Stomach (tissue), 9 donors: Measurements from ENCODE around the gene ANGPTL8. TPM values are rescaled to one million over a fixed set of nuclear protein-coding genes. Genes with fewer than 3 reads are reported as not detected.

ENCODE experiments used
- DNase-seq, 2 donors: peaks; one replicate each; pipeline versions ENCODE4 v3.0.0 to v3.0.0-alpha.2; 2013 to 2019
- H3K27ac ChIP-seq, 5 donors: fragments of 200-600 bp in 4 of 5; sonication (generic) in 4 of 5; one replicate each; pipeline ENCODE4 v1.5.1; 2013 to 2019; ENCODE audit warnings: mild to moderate bottlenecking in 1 of 5, moderate library complexity in 1 of 5
- H3K27me3 ChIP-seq, 3 donors: fragments of 200-600 bp; sonication (generic); one replicate each; pipeline ENCODE4 v1.5.1; 2017 to 2019; ENCODE audit warnings: mixed run types in 1 of 3
- H3K36me3 ChIP-seq, 4 donors: fragments of 200-600 bp; sonication (generic); 1 replicate in 3 of 4; 2 replicates in 1 of 4; pipeline ENCODE4 v1.5.1; 2016 to 2019
- H3K4me1 ChIP-seq, 4 donors: fragments of 200-600 bp; sonication (generic); one replicate each; pipeline ENCODE4 v1.5.1; 2016 to 2019
- H3K4me3 ChIP-seq, 4 donors: fragments of 200-600 bp; sonication (generic) in 3 of 4; one replicate each; pipeline ENCODE4 v1.5.1; 2016 to 2019; ENCODE audit warnings: mild to moderate bottlenecking in 1 of 4
- H3K9me3 ChIP-seq, 4 donors: fragments of 200-600 bp; sonication (generic); one replicate each; pipeline ENCODE4 v1.5.1; 2016 to 2019
- EP300 ChIP-seq: sonication (generic); formaldehyde crosslinking; IDR thresholded peaks from one replicate; pipeline ENCODE4 v1.6.1; 2017; ENCODE audit warnings: antibody characterized with exemption
- POLR2A ChIP-seq, 4 donors: fragments of 450-650 bp; IDR thresholded peaks; one replicate each; pipeline ENCODE4 v1.6.1; 2016; ENCODE audit warnings: antibody characterized with exemption in 4 of 4, control low read depth in 2 of 4, mild to moderate bottlenecking in 1 of 4, moderate library complexity in 1 of 4
- POLR2AphosphoS5 ChIP-seq, 3 donors: sonication (generic); formaldehyde crosslinking; IDR thresholded peaks; one replicate each; pipeline ENCODE4 v1.6.1; 2016; ENCODE audit warnings: antibody characterized with exemption in 3 of 3
- WGBS, 5 donors: extraction: QIAGEN DNeasy Blood & Tissue Kit in 3 of 5; methylation state at CpG; one replicate each; pipeline versions ENCODE4 v1.1.5 to v1.1.7; 2013 to 2018; 5-methylcytosine and 5-hydroxymethylcytosine counted together
- intact Hi-C: fragments of 100-400 bp; cut with DNase I; formaldehyde crosslinking; loops from one replicate; pipeline ENCODE4 v1.15.1; 2023; ENCODE audit warnings: low total_unique reads
- polyA plus RNA-seq, 3 donors: library from polyadenylated mRNA; stranded (reverse); fragments of 200-250 nt; gene quantifications; one replicate each; pipeline ENCODE4 v1.2.3, GENCODE V29; 2013
- total RNA-seq, 5 donors: library from RNA; depleted of rRNA; stranded (reverse); fragments of >200 nt; gene quantifications; one replicate each; pipeline versions ENCODE4 v1.1.0 to v1.2.3, GENCODE V29; 2014 to 2016
- TF ChIP-seq, protein P1 (sequence below), 7 experiments: fragments of 450-650 bp in 4 of 7; fragments of 200-600 bp in 3 of 7; sonication (generic) in 3 of 7; IDR thresholded peaks; one replicate each; pipeline ENCODE4 v1.5.1; 2016 to 2019; ENCODE audit warnings: antibody characterized with exemption in 7 of 7, control low read depth in 2 of 7, mild to moderate bottlenecking in 1 of 7
- donor health status: healthy with polysubstance abuse.
- donor health status: Bipolar disorder and iron deficiency.
- donor health status: healthy.

The ANGPTL8 gene
- total and polyA plus RNA-seq, 8 donors: 0.70 TPM; not detected in 7

DNA sequence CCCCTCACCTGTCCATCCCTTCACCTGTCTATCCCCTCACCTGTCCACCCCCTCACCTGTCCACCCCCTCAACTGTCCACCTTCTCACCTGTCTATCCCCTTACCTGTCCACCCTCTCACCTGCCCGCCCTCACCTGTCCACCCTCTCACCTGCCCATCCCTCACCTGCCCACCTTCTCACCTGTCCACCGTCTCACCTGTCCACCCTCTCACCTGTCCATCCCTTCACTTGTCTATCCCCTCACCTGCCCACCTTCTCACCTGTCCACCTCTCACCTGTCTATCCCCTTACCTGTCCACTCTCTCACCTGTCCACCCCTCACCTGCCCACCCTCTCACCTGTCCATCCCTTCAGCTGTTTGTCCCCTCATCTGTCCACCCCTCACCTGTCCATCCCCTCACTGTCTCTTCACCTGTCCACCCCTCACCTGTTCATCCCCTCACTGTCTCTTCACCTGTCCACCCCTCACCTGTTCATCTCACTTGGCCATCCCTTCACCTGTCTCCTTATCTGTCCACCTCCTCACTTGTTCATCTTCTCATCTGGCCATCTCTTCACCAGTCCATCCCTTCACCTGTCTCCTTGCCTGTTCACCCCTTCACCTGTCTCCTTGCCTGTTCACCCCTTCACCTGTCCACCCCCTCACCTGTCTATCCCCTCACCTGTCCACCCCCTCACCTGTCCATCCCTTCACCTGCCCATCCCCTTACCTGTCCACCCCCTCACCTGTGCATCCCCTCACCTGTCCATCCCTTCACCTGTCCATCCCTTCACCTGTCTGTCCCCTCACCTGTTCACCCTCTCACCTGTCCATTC is 29.4 kb upstream of the ANGPTL8 start:
- intact Hi-C loops: loop anchor here (10.0 kb wide), 1 partner anchor 175 kb away; no protein-coding TSS in a partner anchor
- Histone ChIP-seq H3K9me3 (no peaks in the 10 kb centered on the region), H3K4me1 (peaks cover 0 to 6% (median 2%) of the 10 kb centered on the region in 4 donors), H3K27ac (peak overlapping the region in 1 of 5 donors; percentile 62), H3K27me3 (no peaks in the 10 kb centered on the region), H3K4me3 (no peak overlapping the region), H3K36me3 (peaks cover 13 to 82% (median 78%) of the 10 kb centered on the region in 4 donors)
- no peak for DNase-seq
- TF ChIP-seq EP300 (no peak), POLR2A (IDR thresholded peaks at IDR 0.05) (no peak)
- WGBS, 5 donors: 67 to 86% (median 70%) methylated on average over 2 of the region's 2 CpGs

DNA sequence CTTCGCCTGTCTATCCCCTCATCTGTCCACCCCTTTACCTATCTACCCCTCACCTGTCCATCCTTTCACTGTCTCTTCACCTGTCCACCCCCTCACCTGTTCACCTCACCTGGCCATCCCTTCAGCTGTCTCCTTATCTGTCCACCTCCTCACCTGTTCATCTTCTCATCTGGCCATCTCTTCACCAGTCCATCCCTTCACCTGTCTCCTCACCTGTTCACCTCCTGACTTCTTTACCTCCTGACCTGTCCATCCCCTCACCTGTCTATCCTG is 28.8 kb upstream of the ANGPTL8 start:
- Histone ChIP-seq H3K9me3 (no peaks in the 10 kb centered on the region), H3K36me3 (peaks cover 19 to 88% (median 83%) of the 10 kb centered on the region in 4 donors), H3K4me1 (peaks cover 0 to under 1% (median 0%) of the 10 kb centered on the region in 4 donors), H3K27ac (peak overlapping the region in 1 of 5 donors; percentile 62), H3K4me3 (no peak overlapping the region), H3K27me3 (no peaks in the 10 kb centered on the region)
- intact Hi-C loops: no loop called here
- WGBS, 5 donors: 84 to 100% (median 92%) methylated on average over 1 of the region's 1 CpG
- TF ChIP-seq EP300 (no peak), POLR2A (IDR thresholded peaks at IDR 0.05) (no peak), POLR2AphosphoS5 (IDR thresholded peaks at IDR 0.05) (no peak)
- TF ChIP-seq, protein P1, sequence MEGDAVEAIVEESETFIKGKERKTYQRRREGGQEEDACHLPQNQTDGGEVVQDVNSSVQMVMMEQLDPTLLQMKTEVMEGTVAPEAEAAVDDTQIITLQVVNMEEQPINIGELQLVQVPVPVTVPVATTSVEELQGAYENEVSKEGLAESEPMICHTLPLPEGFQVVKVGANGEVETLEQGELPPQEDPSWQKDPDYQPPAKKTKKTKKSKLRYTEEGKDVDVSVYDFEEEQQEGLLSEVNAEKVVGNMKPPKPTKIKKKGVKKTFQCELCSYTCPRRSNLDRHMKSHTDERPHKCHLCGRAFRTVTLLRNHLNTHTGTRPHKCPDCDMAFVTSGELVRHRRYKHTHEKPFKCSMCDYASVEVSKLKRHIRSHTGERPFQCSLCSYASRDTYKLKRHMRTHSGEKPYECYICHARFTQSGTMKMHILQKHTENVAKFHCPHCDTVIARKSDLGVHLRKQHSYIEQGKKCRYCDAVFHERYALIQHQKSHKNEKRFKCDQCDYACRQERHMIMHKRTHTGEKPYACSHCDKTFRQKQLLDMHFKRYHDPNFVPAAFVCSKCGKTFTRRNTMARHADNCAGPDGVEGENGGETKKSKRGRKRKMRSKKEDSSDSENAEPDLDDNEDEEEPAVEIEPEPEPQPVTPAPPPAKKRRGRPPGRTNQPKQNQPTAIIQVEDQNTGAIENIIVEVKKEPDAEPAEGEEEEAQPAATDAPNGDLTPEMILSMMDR (IDR thresholded peaks at IDR 0.05): no peak
- no peak for DNase-seq

DNA sequence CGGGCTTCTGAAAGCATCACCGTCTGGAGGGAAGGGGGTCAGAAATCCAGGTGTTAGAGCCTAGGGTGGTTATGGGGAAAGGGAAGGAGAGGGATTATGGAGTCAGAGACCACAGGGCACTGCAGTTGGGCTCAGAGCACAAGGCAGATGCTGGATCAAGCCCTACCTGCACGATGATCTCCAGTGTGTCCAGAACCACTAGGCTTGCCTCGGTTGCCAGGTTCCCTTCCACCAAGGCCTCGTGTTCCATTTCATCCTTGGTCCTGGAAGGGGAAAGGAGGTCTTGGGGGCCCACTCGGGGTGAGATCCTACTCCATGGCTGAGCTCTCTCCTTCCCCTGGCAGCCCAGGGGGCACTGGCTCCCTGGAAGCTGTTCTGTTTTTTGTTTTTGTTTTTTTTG is 25.0 kb upstream of the ANGPTL8 start:
- H3K4me1 ChIP-seq: no peaks in the 10 kb centered on the region
- DNase-seq: no peak
- 82 to 95% (median 91%) methylated on average over 6 of the region's 6 CpGs for WGBS, 5 donors
- no peak for TF ChIP-seq EP300
- no peak for TF ChIP-seq POLR2A (IDR thresholded peaks at IDR 0.05)
- TF ChIP-seq, protein P1 (IDR thresholded peaks at IDR 0.05): no peak
- TF ChIP-seq POLR2AphosphoS5 (IDR thresholded peaks at IDR 0.05): no peak
- intact Hi-C loops: no loop called here
- H3K4me3 ChIP-seq: no peak overlapping the region
- H3K9me3 ChIP-seq: no peaks in the 10 kb centered on the region
- H3K27ac ChIP-seq: no peak overlapping the region
- H3K36me3 ChIP-seq: peaks cover 20 to 79% (median 75%) of the 10 kb centered on the region in 4 donors
- no peaks in the 10 kb centered on the region for H3K27me3 ChIP-seq

DNA sequence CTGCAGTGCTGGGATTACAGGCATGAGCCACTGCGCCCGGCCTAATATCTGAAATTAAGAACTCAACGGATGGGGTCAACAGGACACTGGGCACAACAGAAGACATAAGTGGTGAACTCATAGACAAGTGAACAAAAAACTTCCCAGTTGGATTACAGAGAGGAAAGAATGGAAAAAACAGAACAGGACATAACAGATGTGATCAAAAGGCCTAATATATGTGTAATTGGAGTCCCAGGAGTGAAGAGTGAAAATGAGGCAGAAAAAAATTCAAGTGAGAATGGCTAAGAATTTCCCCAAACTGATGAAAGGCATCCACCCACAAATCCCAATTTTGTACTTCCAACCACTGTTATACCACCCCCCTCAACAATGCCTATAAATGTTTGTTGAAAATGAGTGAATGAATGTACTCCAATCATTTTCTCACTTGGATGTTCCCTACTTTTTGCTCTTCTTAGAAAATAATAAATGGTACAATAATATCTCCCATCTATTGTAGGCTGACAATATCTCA is 18.3 kb upstream of the ANGPTL8 start:
- Histone ChIP-seq H3K27me3 (no peaks in the 10 kb centered on the region), H3K4me3 (no peak overlapping the region), H3K36me3 (peaks cover 23 to 87% (median 84%) of the 10 kb centered on the region in 4 donors), H3K4me1 (no peaks in the 10 kb centered on the region), H3K27ac (no peak overlapping the region), H3K9me3 (peaks cover 0 to 12% (median 10%) of the 10 kb centered on the region in 4 donors)
- WGBS, 5 donors: 94 to 99% (median 96%) methylated on average over 3 of the region's 3 CpGs
- DNase-seq: no peak
- TF ChIP-seq, protein P1 (IDR thresholded peaks at IDR 0.05): no peak
- no peak for TF ChIP-seq POLR2A (IDR thresholded peaks at IDR 0.05)
- intact Hi-C loops: loop anchor here (10.0 kb wide), 1 partner anchor 206 kb away; no protein-coding TSS in a partner anchor

DNA sequence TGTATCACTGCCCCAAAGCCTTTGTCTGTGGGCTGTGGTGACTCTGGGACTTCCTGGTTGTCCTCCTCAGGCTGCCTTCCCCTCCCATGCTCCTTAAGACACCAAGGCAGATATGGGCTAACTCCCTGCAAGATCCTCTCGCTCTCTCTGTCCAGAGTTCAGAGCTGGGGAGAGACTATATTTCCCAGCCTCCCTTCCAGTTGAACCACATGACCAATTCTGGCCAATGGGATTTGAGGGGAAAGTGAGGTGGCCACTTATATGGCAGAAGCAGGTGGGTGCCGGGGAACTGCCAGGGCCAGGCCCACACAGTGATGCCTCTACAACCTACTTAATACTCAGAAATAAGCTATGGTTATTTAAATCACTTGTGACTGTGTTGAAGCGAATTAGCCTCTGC is 16.2 kb upstream of the ANGPTL8 start:
- H3K4me1 ChIP-seq: no peaks in the 10 kb centered on the region
- H3K27me3 ChIP-seq: no peaks in the 10 kb centered on the region
- H3K36me3 ChIP-seq: peaks cover 28 to 84% (median 80%) of the 10 kb centered on the region in 4 donors
- no peak overlapping the region for H3K27ac ChIP-seq
- WGBS, 5 donors: 90 to 98% (median 96%) methylated on average over 2 to 3 of the region's 3 CpGs
- TF ChIP-seq EP300 (no peak), POLR2AphosphoS5 (IDR thresholded peaks at IDR 0.05) (no peak), POLR2A (IDR thresholded peaks at IDR 0.05) (no peak)
- TF ChIP-seq, protein P1 (IDR thresholded peaks at IDR 0.05): no peak
- H3K9me3 ChIP-seq: peaks cover 0 to 12% (median 10%) of the 10 kb centered on the region in 4 donors
- no peak overlapping the region for H3K4me3 ChIP-seq
- no peak for DNase-seq
- intact Hi-C loops: loop anchor here (10.0 kb wide), 1 partner anchor 208 kb away; no protein-coding TSS in a partner anchor
